ENCODE results near the gene CEBPB. TPM values are rescaled to one million over a fixed set of nuclear protein-coding genes. Genes with fewer than 3 reads are reported as not detected.

Gene CEBPB
- total RNA-seq, 2 donors from 2014 or later: 61.3 to 102 TPM

GRCh38 chr20:50191065-50191543 is 474 bp downstream of the CEBPB start:
- Histone ChIP-seq H3K27me3 (no peaks in the 10 kb centered on the region), H3K27ac (peak overlapping the region; percentile 99 to 100), H3K36me3 (peaks cover 26% of the 10 kb centered on the region), H3K9me3 (no peaks in the 10 kb centered on the region), H3K4me1 (peaks cover 0 to 44% of the 10 kb centered on the region in 2 donors), H3K4me3 (peak overlapping the region; percentile 80 to 92)
- peak; percentile 14 to 19 for TF ChIP-seq CTCF (IDR thresholded peaks at IDR 0.05)
- DNase-seq (ENCODE audit: low spot score): no peak

- peaks cover 0 to 40% of the 10 kb centered on the region in 2 donors for H3K4me1 ChIP-seq
- peak overlapping the region; percentile 99 to 100 for H3K27ac ChIP-seq
- no peaks in the 10 kb centered on the region for H3K9me3 ChIP-seq
- no peak for DNase-seq (ENCODE audit: low spot score)
- H3K36me3 ChIP-seq: peaks cover 26% of the 10 kb centered on the region
- H3K27me3 ChIP-seq: no peaks in the 10 kb centered on the region
- H3K4me3 ChIP-seq: peak overlapping the region; percentile 80 to 92
- TF ChIP-seq CTCF (IDR thresholded peaks at IDR 0.05): peak in 1 of 2 donors; percentile 33
Measured at GRCh38 chr20:50191544-50192363, 1.1 kb downstream of the CEBPB start.

GRCh38 chr20:50192364-50193198 is 2.0 kb downstream of the CEBPB start:
- Histone ChIP-seq H3K27ac (peak overlapping the region; percentile 99 to 100), H3K9me3 (no peaks in the 10 kb centered on the region), H3K36me3 (peaks cover 26% of the 10 kb centered on the region), H3K4me1 (peaks cover 0 to 34% of the 10 kb centered on the region in 2 donors), H3K27me3 (no peaks in the 10 kb centered on the region), H3K4me3 (peak overlapping the region; percentile 80 to 92)
- peak; percentile 91 for DNase-seq (ENCODE audit: low spot score)
- TF ChIP-seq CTCF (IDR thresholded peaks at IDR 0.05): no peak

GRCh38 chr20:50193199-50193835 is 2.7 kb downstream of the CEBPB start:
- H3K36me3 ChIP-seq: peaks cover 26% of the 10 kb centered on the region
- peak overlapping the region; percentile 80 to 92 for H3K4me3 ChIP-seq
- H3K4me1 ChIP-seq: peaks cover 0 to 33% of the 10 kb centered on the region in 2 donors
- DNase-seq (ENCODE audit: low spot score): no peak
- no peak for TF ChIP-seq CTCF (IDR thresholded peaks at IDR 0.05)
- H3K9me3 ChIP-seq: no peaks in the 10 kb centered on the region
- no peaks in the 10 kb centered on the region for H3K27me3 ChIP-seq
- H3K27ac ChIP-seq: peak overlapping the region; percentile 99 to 100

GRCh38 chr20:50193836-50194421 is 3.3 kb downstream of the CEBPB start:
- peaks cover 26% of the 10 kb centered on the region for H3K36me3 ChIP-seq
- no peaks in the 10 kb centered on the region for H3K27me3 ChIP-seq
- H3K4me3 ChIP-seq: peak overlapping the region; percentile 80 to 92
- H3K9me3 ChIP-seq: no peaks in the 10 kb centered on the region
- peak; percentile 60 for DNase-seq (ENCODE audit: low spot score)
- peak overlapping the region; percentile 99 to 100 for H3K27ac ChIP-seq
- TF ChIP-seq CTCF (IDR thresholded peaks at IDR 0.05): no peak
- peaks cover 0 to 33% of the 10 kb centered on the region in 2 donors for H3K4me1 ChIP-seq
